ENCODE measurements around the gene GPX4. TPM values are rescaled to one million over a fixed set of nuclear protein-coding genes. Genes with fewer than 3 reads are reported as not detected.

The GPX4 gene
- total RNA-seq, 1 experiment from 2014 or later, result 1,117 TPM

DNA sequence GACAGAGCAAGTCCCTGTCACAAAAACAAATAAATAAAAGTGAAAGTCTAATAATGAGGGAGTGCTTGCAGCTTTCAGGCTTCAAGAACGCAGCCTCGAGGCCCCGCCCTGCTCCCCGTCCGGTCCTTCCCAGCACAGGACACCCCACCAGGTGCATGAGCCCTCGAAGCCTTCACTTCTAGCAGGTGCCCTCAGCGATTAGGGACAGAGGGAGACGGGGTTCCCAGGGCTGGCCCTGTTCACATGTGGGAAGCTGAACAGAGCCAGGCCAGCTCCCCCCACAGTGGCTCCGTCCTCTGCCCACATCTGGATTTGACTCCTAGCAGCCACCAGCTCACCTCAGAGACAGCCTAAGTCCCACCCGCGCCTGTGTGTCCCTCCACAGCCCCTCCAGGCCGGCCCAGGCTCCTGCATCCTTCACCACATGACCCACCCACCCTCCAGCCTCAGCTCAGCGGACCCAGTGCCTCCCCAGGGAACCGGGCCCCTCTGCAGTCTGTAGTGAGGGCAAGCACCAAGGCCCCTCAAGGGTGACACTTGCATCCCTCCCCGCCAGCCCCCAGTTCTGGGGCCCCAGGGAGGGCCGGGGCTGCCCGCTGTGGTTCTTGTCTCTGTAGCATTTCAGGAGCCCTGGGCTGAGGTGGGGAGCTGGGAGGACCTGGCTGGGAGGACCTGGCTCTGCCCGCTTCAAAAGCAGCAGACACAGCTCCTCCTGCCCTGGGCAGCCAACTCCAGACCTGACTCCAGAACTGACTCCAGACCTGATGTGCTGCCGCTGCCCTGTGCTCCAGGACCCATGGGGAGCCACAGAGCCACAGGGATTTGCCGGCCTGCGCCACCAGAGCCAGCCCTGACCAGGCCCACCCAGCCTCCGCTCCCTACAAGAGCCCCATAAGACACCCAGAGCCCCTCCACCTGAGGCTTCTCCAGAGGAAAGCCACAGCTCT is 27.2 kb downstream of the GPX4 start:
- peak; percentile 26 for DNase-seq (ENCODE audit: low spot score)

DNA sequence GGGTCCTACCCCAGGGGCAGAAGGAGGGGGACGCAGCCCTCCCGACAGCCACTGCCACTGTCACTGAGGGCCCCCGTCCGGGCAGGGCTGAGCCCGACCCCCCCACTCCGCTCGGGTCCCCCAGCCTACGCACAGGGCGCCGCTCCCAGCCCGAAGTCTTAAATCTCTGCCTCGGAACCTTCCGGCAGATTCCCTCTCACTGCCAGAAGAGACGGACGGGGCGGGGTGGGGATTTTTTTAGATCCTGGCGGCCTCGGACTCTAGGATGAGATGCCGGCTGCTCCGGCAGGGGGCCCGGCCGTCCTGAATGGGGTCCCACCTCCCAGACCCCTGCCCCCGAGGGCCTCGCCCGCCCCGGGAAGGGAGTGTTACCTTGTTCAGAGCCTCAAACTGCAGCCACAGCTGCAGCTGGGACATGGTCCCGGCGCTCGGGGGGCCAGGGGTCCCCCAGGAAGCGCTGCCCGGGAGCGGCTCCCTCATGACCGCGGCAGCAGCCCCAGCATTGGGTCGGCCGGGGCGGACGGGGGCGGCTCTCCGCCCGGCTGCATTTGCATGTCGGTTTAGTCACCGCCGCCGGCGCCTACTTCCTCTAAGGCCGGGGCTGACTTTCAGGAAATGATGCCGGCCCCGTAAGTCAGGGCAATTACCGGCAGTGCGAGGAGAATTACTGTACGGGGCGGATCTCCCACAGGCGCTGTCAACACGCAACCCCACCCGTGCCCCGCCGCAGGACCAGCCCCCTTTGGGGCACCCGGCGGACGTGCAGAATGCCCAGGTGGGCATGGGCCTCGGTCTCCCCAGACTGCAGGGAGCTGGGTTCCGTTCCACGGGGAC is 28.1 kb downstream of the GPX4 start:
- peak; percentile 72 for DNase-seq (ENCODE audit: low spot score)

DNA sequence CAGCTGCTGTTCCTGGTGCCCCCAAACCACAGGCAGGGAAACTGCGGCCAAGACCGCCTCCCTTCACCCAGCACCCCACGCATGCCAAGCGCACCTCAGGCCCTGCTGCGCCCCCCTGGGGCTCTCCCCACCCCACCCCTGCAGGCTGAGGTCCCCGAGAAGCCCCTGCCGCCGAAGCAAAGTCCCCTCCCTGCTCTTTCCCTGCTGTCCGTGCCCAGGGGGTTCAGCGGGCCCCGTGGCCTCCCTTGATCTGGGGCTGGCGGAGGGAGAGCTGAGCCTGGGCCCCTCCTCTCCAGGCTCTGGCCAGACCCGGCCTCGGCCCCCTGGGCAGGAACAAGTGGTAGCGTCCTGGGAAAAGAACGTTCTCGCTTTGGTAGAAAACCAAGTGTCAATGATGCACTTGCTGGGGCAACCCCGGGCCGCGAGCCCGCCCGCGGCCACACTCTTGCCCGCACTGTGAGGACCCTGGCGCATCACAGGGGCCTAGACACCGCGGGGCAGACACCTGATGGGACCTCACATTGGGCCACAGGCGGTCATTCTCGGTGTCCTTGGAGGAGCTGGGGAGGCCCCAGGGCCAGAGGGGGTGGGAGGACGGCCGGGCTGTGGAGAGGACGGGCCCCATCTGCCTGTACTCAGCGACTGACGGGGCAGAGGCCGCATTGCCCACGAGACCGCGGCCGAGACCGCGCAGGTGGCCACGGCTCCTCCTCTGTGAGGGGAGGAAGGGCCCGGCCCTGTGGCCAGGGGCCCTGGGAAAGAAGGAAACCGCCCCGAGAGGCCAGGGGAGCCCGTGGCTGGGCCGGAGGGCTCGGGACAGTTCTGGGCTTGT is 29.0 kb downstream of the GPX4 start:
- no peak for DNase-seq (ENCODE audit: low spot score)

DNA sequence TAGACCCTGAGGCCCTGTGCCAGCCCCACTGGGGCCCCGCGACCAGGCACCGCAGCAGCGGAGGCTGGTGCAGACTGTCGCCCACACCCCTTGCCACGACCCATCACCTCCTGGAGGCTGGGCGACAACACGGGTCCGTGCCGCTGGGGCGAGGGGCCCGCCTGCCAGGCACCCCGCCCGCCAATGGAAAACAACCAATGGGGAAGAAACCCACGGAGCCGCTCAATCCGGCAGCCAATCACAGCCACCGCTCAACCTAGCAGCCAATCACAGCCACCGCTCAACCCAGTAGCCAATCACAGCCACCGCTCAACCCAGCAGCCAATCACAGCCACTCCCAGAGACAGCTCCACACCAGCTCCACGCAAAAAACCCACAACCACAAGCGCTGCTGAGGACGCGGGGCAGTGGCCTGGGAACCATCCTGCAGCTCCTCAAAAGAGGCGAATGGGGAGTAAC is 29.7 kb downstream of the GPX4 start:
- DNase-seq (ENCODE audit: low spot score), result no peak

DNA sequence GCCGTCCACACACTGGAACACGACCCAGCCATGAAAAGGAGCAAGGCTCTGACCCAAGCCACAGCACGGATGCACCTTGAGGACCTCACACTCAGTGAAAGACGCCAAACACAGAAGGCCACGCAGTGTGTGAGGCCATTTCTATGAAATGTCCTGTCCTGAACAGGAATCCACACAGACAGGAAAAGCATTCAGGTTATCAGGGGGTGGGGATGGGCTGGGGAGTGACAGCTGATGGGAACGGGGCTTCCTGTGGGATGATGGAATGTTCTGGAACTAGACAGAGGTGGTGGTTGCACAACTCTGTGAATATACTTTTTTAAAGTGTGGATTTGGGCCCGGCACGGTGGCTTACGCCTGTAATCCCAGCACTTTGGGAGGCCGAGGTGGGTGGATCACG is 30.6 kb downstream of the GPX4 start:
- DNase-seq (ENCODE audit: low spot score), result no peak

DNA sequence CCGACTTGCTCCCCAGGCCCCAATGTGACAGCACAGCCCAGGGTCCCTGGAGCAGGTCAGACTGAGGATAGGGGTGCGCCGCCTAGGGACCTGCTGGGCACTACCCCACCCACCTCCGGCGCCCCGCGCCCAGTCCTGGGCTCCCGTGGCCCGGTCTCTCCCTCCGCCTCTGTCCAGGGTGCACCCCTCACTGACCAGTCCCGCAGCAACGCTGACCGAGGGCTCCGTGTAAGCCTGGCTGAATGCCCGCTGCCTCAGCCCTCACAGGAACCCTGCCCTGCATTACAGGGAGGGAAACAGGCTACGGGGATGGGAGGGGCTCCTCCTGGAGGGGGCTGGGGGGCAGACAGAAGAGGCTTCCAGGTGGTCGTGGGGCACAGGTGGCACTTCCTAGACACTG is 31.7 kb downstream of the GPX4 start:
- DNase-seq (ENCODE audit: low spot score), result no peak

DNA sequence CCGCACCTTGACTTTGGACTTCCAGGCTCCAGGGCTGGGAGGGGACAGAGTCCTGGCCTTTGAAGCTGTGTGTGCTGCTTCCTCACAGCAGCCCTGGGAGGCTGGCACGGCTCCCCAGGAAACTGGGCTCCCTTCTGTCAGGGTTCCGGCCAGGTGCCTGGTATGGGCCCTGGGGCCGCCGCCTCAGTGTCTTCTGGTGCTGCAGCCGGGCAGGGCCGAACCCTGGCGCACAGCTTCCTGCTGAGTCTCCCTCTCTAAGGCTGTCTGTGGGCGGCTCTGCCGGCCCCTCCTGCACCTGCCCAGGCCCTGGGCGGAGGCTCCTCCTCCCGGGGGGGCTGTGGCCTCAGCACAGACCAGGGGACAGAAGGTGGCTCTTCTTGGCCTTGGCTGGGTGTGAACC is 32.4 kb downstream of the GPX4 start:
- DNase-seq (ENCODE audit: low spot score), result peak; percentile 38

DNA sequence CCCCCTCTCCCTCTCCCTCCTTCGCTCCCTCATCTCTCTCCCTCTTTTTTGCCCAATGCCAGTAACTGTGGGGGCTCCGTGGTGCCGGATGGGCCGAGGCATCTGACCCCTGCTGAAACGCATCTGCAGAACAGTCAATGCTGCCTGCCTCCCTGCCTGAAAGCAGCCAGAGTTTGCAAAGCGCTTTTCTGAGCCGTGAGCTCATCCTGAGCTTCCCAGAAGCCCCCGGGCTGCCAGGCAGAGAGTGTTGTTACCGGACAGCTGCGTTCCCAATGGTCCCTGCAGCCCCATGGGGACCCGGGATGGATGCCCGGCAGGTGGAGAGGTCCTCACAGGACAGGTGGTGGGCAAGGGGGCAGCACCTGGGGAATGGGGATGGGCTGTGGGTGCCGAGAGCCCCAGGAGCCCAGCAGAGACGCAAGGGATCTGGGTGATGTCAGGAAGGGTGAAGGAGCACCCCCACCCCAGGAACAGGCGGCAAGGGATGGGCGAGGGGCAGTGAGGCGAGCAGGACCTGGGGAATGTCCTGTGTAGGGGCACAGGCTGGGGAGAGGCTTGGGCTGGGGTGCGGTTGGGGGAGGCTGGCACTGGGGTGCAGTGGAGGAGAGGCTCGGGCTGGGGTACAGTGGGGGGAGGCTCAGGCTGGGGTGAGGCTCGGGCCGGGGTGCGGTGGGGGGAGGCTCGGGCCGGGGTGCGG is 33.0 kb downstream of the GPX4 start:
- DNase-seq (ENCODE audit: low spot score), result no peak

DNA sequence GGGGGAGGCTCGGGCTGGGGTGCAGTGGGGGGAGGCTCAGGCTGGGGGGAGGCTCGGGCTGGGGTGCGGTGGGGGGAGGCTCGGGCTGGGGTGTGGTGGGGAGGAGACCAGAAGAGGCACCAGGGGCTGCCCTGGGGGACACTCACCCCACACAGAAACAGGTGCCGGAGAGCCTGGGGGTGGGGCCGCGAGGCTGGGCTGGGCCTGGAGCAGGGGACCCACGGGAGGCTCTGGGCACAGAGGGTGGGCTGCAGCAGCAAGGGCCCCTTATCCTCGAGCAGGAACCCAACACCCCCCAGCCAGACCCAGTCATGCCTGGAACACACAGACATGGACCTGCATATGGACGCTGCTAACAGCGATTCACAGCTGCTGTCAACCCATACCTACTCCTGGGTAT is 34.3 kb downstream of the GPX4 start:
- no peak for DNase-seq (ENCODE audit: low spot score)

DNA sequence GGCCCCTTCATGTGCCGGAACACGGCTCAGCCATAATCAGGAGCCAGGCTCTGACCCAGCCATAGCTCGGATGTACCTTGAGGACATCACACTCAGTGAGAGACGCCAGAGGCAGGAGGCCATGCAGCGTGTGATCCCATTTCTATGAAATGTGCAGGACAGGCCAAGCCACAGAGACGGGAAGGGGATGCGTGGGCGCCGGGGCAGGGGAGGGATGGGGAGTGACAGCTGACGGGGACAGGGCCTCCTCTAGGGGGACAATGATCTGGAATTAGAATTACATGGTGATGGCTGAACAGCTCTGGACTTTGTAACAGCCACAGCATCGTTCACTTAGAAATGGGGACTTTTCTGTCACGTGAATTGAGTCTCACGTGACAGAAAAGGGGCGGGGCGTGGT is 35.3 kb downstream of the GPX4 start:
- DNase-seq (ENCODE audit: low spot score), result no peak

DNA sequence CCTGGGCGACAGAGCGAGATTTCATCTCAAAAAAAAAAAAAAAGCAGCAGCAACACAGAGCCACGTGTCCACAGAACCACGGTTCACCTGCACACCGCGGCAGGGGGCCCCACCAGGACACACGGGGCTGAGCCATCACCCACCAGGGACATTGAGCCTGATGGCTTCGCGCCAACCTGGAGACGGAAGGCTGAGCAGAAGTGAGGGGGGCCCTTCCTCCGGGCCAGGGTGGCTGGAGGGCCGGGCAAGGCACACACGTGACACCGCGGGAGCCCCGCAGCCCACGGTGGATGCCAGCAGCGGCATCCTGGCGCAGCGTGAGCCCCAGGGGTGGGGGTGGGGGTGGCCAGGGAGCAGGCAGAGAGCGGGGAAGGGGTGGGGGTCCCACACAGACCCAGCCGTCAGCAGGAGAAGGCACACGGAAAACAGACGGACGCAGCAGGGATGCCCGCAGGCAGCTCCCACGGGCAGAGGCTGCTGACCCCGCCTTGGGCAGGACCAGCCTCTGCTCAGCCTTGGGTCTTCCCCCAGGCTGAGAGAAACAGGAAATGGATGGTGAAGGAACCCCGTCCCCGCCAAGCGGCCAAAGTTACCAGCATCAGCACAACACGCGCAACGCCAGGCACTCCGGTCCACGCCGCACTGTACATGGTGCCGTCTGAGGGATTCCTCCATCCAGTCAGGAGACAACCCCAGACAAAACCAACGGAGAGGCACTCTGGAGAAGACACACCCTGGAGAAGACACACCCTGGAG is 36.7 kb downstream of the GPX4 start:
- no peak for DNase-seq (ENCODE audit: low spot score)

DNA sequence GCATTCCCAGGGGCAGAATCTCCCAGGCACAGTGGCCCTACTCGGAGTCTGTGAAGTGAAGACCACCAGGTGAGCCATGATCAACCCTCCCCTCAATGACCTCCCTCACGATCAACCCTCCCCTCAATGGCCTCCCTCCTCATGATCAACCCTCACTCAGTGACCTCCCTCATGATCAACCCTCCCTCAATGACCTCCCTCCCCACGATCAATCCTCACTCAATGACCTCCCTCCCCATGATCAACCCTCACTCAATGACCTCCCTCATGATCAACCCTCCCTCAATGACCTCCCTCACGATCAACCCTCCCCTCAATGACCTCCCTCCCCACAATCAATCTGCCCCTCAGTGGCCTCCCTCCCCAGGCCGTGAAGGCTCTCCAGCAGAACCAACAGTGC is 38.1 kb downstream of the GPX4 start:
- DNase-seq (ENCODE audit: low spot score), result no peak

DNA sequence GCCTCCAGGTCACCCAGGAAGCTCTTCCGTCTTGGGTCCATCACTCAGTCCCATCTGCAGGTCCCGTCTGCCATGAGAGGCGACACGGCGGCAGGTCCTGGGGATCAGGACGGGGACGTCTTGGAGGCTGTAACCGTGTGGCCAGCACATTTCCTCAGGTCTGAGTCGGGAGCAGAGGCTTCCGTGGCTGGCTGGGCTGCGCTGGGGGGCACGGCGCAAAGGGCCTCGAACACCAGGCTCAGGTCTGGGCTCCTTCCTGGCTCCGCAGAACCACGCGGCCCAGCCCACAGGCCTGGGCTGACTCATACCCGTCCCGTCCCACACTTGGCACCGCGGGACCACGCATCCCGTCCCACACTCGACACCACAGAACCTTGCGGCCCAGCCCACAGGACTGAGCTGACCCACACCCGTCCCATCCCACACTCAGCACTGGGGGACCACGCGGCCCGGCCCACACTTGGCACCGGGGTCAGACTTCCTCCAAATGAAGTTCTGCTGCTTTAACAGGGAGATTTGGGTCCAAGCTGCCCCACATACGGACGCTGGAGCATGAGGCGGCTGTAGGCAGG is 40.1 kb downstream of the GPX4 start:
- no peak for DNase-seq (ENCODE audit: low spot score)

DNA sequence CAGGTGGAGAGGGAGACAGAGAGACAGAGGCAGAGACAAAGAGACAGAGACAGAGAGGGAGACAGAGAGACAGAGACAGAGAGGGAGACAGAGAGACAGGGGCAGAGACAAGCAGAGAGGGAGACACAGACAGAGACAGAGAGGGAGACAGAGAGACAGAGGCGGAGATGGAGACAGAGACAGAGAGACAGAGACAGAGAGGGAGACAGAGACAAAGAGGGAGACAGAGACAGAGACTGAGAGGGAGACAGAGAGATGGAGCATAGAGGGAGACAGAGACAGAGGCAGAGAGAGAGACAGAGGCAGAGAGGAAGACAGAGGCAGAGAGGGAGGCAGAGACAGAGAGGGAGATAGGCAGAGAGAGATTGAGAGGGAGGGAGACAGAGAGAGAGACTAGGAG is 40.9 kb downstream of the GPX4 start:
- no peak for DNase-seq (ENCODE audit: low spot score)

DNA sequence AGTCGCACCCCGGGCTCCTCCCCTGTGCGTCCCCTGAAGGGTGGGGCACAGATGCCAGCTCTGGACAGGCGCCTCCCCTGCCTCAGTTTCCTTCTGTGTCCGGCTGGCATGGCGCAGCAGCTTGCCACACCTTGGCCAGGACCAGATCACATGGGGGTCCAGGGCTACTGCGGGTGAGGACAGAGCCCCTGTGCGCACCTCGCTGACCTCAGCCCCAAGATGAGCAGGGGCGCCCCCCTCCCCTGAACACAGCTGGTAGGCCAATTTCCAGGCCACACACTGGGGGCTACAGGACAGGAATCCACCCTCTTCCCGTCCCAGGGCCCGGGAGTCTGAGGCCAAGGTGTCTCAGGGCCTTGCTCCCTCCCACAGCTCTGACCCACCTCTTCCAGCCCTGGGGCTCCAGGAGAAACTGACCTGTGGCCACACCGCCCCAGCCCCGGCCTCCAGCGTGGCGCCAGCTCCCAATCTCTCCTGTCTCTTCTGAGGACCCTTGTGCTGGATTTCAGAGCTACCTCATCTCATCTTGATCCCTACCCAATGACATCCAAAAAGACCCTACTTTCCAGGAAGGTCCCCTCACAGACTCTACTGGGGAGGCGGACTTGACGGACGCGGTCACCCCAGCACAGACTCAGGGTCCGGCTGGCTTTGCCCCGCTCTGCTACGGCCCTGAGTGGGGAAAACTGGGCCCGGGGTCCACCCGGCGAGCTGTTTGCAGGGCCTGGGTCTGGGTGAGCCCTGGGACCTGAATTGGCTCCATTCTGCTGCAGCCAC is 42.0 kb downstream of the GPX4 start:
- DNase-seq (ENCODE audit: low spot score), result no peak

DNA sequence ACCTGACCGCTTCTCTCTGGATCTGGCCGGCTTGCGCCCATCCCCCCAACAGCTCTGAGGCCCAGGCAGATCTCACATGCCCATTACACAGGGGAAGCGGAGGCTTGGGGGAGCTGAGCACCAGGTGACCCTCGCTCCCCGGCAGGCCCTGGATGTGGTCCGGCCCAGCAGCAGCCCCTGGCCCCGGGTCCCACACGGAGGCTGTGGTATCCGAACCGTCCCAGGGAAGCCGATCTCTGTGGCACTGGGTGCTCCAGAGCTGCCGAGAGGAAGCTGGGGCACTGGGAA is 42.6 kb downstream of the GPX4 start:
- DNase-seq (ENCODE audit: low spot score), result no peak

DNA sequence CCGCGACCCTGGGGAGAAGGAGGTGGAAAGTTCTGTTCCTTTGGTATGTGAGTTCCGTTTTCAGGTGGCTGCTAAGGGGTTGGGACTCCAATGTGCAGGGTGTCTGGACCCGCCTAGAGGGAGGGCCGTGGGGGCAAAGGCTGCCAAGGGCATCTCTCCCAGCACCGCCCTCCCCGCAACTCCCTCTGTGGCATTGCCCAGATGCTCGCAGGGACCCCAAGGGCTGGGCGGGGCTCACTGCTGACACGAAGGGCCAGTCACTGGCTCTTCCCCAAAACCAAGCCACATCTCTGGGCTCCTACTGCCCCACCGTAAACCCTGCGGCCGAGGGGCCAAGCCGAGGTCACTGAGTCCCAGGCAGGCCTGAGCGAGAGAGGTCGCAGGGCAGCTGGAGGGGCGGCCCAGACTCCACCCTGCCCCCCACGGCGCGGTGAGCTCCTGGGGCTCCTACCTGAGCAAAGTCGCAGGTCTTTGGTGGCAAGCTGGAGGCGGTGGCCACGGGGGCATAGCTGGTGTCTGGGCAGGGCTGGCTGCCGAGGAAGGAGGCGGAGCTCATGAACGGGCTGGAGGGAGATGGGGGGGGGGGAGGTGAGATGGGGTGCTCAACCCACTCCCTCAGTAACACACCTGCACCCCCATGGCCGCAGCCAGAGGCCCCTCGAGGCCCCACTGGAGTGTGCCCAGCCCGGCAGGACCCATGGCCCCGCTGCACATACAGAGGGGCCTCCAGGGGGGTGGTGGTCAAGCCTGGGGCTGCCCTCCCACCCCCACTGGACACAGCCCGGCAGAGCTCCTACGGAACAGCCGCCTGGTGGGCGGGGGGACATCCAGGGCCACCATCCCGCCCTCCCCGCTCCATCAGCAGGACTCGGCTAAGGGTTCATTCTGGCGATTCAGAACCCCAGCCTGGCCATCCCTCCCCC is 43.3 kb downstream of the GPX4 start:
- DNase-seq (ENCODE audit: low spot score), result no peak

DNA sequence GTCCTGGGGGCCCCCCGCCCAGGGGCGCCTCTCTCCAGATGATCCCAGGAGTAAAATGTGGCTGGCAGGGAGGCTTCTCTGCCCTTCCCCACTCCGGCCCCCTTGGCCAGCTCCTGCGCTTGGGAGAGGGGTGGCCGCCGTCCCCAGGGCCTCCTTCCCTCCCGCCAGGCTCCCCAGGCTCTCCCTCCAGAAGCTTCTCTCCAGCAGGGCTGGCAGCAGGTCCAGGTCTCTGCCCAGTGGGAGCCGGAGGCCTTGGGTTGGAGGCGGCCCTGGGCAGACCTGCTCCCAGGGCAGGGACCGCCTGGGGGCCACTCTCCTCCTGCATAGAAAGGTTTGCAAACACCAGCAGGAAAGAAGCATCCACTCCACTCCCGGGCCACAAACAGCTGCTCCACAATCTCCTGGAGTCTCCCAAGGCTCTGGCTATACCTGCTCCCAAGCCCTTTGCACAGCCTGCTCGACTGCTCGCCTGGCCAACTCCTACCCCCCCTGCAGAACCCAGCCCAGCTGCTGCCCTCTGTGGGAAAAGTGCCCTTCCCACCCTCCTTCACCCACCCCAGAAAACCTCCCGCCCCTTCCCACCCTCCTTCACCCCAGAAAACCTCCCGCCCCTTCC is 44.2 kb downstream of the GPX4 start:
- DNase-seq (ENCODE audit: low spot score), result peak; percentile 21
